Neural crest cell (in vitro differentiated cells): Measurements from ENCODE around the gene PHF8. TPM values are rescaled to one million over a fixed set of nuclear protein-coding genes. Genes with fewer than 3 reads are reported as not detected.

ENCODE experiments used
- DNase-seq: peaks from one replicate; pipeline ENCODE4 v3.0.0; 2021; ENCODE audit warnings: low read depth, mixed read lengths, low spot score
- H3K27ac Mint-ChIP-seq: one replicate; pipeline ENCODE4 v1.8.0; 2021; ENCODE audit warnings: mild to moderate bottlenecking, mixed read lengths; ENCODE audit not compliant: unreplicated experiment
- H3K27me3 Mint-ChIP-seq: 2 replicates; pipeline ENCODE4 v1.8.0; 2021; ENCODE audit warnings: low read depth, mild to moderate bottlenecking, mixed read lengths
- H3K36me3 Mint-ChIP-seq: 2 replicates; pipeline ENCODE4 v1.8.0; 2021; ENCODE audit warnings: low read depth, mild to moderate bottlenecking, mixed read lengths
- H3K4me1 Mint-ChIP-seq: 2 replicates; pipeline ENCODE4 v1.8.0; 2021; ENCODE audit warnings: mixed read lengths
- H3K4me3 Mint-ChIP-seq: one replicate; pipeline ENCODE4 v1.8.0; 2021; ENCODE audit warnings: mild to moderate bottlenecking, mixed read lengths
- H3K9me3 Mint-ChIP-seq: 2 replicates; pipeline ENCODE4 v1.8.0; 2021; ENCODE audit warnings: mixed read lengths
- total RNA-seq: library from RNA; stranded (reverse); gene quantifications from 2 replicates; pipeline ENCODE4 v1.2.1, GENCODE V29; 2021
- TF ChIP-seq, protein P1 (sequence below): fragments of 200-600 bp; sonication (generic); conservative IDR thresholded peaks from 2 replicates; pipeline ENCODE4 v1.5.0; 2021; ENCODE audit warnings: antibody characterized with exemption, mild to moderate bottlenecking

Gene PHF8
- total RNA-seq, 1 donor from 2014 or later: 38.1 TPM

GRCh38 chrX:54064564-54064963, 20.3 kb upstream of the PHF8 start:
- no peaks in the 10 kb centered on the region for H3K9me3 Mint-ChIP-seq
- TF ChIP-seq, protein P1, sequence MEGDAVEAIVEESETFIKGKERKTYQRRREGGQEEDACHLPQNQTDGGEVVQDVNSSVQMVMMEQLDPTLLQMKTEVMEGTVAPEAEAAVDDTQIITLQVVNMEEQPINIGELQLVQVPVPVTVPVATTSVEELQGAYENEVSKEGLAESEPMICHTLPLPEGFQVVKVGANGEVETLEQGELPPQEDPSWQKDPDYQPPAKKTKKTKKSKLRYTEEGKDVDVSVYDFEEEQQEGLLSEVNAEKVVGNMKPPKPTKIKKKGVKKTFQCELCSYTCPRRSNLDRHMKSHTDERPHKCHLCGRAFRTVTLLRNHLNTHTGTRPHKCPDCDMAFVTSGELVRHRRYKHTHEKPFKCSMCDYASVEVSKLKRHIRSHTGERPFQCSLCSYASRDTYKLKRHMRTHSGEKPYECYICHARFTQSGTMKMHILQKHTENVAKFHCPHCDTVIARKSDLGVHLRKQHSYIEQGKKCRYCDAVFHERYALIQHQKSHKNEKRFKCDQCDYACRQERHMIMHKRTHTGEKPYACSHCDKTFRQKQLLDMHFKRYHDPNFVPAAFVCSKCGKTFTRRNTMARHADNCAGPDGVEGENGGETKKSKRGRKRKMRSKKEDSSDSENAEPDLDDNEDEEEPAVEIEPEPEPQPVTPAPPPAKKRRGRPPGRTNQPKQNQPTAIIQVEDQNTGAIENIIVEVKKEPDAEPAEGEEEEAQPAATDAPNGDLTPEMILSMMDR: no peak

GRCh38 chrX:54063361-54063760, 19.1 kb upstream of the PHF8 start:
- H3K27ac Mint-ChIP-seq: no peak overlapping the region
- no peaks in the 10 kb centered on the region for H3K4me1 Mint-ChIP-seq
- H3K4me3 Mint-ChIP-seq: no peak overlapping the region
- H3K9me3 Mint-ChIP-seq: no peaks in the 10 kb centered on the region
- DNase-seq: no peak
- peaks cover 12% of the 10 kb centered on the region for H3K36me3 Mint-ChIP-seq
- H3K27me3 Mint-ChIP-seq: no peaks in the 10 kb centered on the region
- TF ChIP-seq, protein P1: no peak

More at GRCh38 chrX:54064564-54064963, 20.3 kb upstream of the PHF8 start:
- H3K27ac Mint-ChIP-seq: no peak overlapping the region
- H3K4me1 Mint-ChIP-seq: no peaks in the 10 kb centered on the region
- H3K36me3 Mint-ChIP-seq: peaks cover 12% of the 10 kb centered on the region
- DNase-seq: no peak
- H3K27me3 Mint-ChIP-seq: no peaks in the 10 kb centered on the region
- H3K4me3 Mint-ChIP-seq: no peak overlapping the region

GRCh38 chrX:54049801-54050200, 5.5 kb upstream of the PHF8 start:
- TF ChIP-seq, protein P1: no peak
- Mint-ChIP-seq H3K4me3 (no peak overlapping the region), H3K9me3 (no peaks in the 10 kb centered on the region), H3K27me3 (no peaks in the 10 kb centered on the region), H3K27ac (no peak overlapping the region), H3K4me1 (peaks cover 13% of the 10 kb centered on the region), H3K36me3 (no peaks in the 10 kb centered on the region)
- DNase-seq: no peak

DNA sequence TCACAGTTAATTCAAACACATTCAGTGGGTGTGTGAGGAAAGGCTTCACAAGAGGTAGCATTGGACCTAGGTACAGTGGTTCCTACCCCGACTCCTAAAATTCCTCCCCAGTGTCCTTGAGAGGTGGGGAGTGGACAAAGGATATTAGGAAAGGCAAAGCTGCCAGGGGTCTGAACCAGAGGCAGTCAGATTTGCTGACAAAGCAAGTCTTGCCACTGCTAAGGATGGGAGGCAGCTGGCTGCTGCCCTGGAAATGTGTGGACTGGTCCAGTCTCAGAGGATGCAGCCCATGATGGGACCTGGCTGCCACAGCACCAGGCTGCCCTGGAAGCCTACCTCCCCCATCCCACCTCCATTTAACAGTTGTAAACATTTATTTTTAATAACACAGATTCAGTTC, 4.1 kb upstream of the PHF8 start:
- H3K9me3 Mint-ChIP-seq: no peaks in the 10 kb centered on the region
- no peaks in the 10 kb centered on the region for H3K27me3 Mint-ChIP-seq
- no peaks in the 10 kb centered on the region for H3K36me3 Mint-ChIP-seq
- TF ChIP-seq, protein P1: no peak
- DNase-seq: no peak
- H3K27ac Mint-ChIP-seq: peak overlapping the region; percentile 43
- no peak overlapping the region for H3K4me3 Mint-ChIP-seq
- peaks cover 16% of the 10 kb centered on the region for H3K4me1 Mint-ChIP-seq

GRCh38 chrX:54045563-54046228, 1.4 kb upstream of the PHF8 start:
- Mint-ChIP-seq H3K27ac (no peak overlapping the region), H3K4me3 (peak overlapping the region; percentile 99), H3K4me1 (peaks cover 23% of the 10 kb centered on the region), H3K9me3 (no peaks in the 10 kb centered on the region), H3K27me3 (no peaks in the 10 kb centered on the region), H3K36me3 (peaks cover 3% of the 10 kb centered on the region)
- TF ChIP-seq, protein P1: no peak
- DNase-seq: no peak
